HCT116 (cell line): ENCODE results near the gene SIL1. TPM values are rescaled to one million over a fixed set of nuclear protein-coding genes. Genes with fewer than 3 reads are reported as not detected.

ENCODE experiments used
- ATAC-seq: fragments of 200-7000 bp; cut with Tn5 transposase; 2 replicates; pipeline ENCODE4 v1.9.1; 2020; ENCODE audit warnings: mild to moderate bottlenecking, moderate library complexity
- BruUV-seq: library from RNA; stranded (reverse); fragments of 400-500 nt; replicated peaks from 2 replicates; lab custom pipeline; 2021; lab: Mats Ljungman, UMichigan
- CTCF ChIA-PET: fragments of 300-600 bp; sonication (Branson Sonifier 250); formaldehyde crosslinking; loops from one replicate; lab custom pipeline; 2021; ENCODE audit warnings: antibody characterized with exemption; lab: Charles Lee
- POLR2A ChIA-PET: fragments of 300-600, 350-600 bp; sonication (Branson Sonifier 250); formaldehyde crosslinking; loops from one replicate; lab custom pipeline; 2021; ENCODE audit warnings: antibody characterized with exemption; lab: Charles Lee
- RAD21 ChIA-PET, 2 experiments: fragments of 300-600 bp; sonication (Branson Sonifier 250); formaldehyde crosslinking; loops; one replicate each; lab custom pipeline; 2023; ENCODE audit warnings: low total read pairs in 2 of 2; ENCODE audit not compliant: uncharacterized antibody in 2 of 2, unreplicated experiment in 2 of 2, low non-redundant PET in 1 of 2; lab: Charles Lee
- DNase-seq: peaks from one replicate; pipeline ENCODE4 v3.0.0-alpha.2; 2010; ENCODE audit warnings: low read depth, low spot score
- H2AFZ ChIP-seq: fragments of 200-600 bp; shearing (Covaris generic), sonication (generic); 2 replicates; pipeline ENCODE4 v1.6.1; 2017; ENCODE audit warnings: low read depth, mixed run types, mixed read lengths, antibody characterized with exemption, low read length; ENCODE audit not compliant: poor library complexity, severe bottlenecking
- H3K27ac ChIP-seq: 2 replicates; pipeline ENCODE4 v1.5.1; 2012; ENCODE audit warnings: low read depth, low read length
- H3K27me3 ChIP-seq: fragments of 200-600 bp; sonication (generic); 2 replicates; pipeline ENCODE4 v1.6.1; 2016; ENCODE audit warnings: mixed run types, low read length, mixed read lengths; ENCODE audit not compliant: insufficient read depth
- H3K36me3 ChIP-seq, 2 experiments: fragments of 200-500 bp in 1 of 2; fragments of 200-600 bp in 1 of 2; sonication (Bioruptor generic) in 1 of 2; sonication (generic) in 1 of 2; 2 replicates each; pipeline versions ENCODE4 v1.5.1 to v1.6.1; 2014 to 2016; ENCODE audit warnings: low read length in 2 of 2, inconsistent platforms in 1 of 2, mixed read lengths in 1 of 2, mixed run types in 1 of 2; ENCODE audit not compliant: insufficient read depth in 2 of 2, control insufficient read depth in 1 of 2
- H3K4me1 ChIP-seq, 2 experiments: fragments of 200-600 bp in 1 of 2; sonication (generic) in 1 of 2; 2 replicates each; pipeline versions ENCODE4 v1.5.1 to v1.6.1; 2012 to 2017; ENCODE audit warnings: low read length in 2 of 2, inconsistent platforms in 1 of 2, mild to moderate bottlenecking in 1 of 2, mixed read lengths in 1 of 2, mixed run types in 1 of 2, moderate library complexity in 1 of 2; ENCODE audit not compliant: insufficient read depth in 2 of 2, control insufficient read depth in 1 of 2
- H3K4me2 ChIP-seq: fragments of 200-600 bp; sonication (generic); 2 replicates; pipeline ENCODE4 v1.6.1; 2017; ENCODE audit warnings: mixed run types, low read length, mixed read lengths
- H3K4me3 ChIP-seq, 2 experiments: fragments of 200-600 bp in 1 of 2; sonication (generic) in 1 of 2; replicated peaks in 1 of 2; 2 replicates each; pipeline ENCODE4 v1.5.1; 2011 to 2016; ENCODE audit warnings: low read length in 2 of 2, control low read depth in 1 of 2, low read depth in 1 of 2, mild to moderate bottlenecking in 1 of 2, mixed read lengths in 1 of 2, mixed run types in 1 of 2
- H3K79me2 ChIP-seq: fragments of 200-600 bp; sonication (generic); 2 replicates; pipeline ENCODE4 v1.6.1; 2017; ENCODE audit warnings: mild to moderate bottlenecking, mixed run types, low read length, moderate library complexity, mixed read lengths; ENCODE audit not compliant: insufficient read depth
- H3K9ac ChIP-seq: fragments of 200-600 bp; sonication (generic); 2 replicates; pipeline ENCODE4 v1.6.1; 2016; ENCODE audit warnings: low read length, mixed read lengths
- H3K9me2 ChIP-seq: fragments of 200-600 bp; sonication (generic), shearing (Covaris generic); 2 replicates; pipeline ENCODE4 v1.6.1; 2017; ENCODE audit warnings: mixed run types, mild to moderate bottlenecking, moderate library complexity; ENCODE audit not compliant: insufficient read depth
- H3K9me3 ChIP-seq, 2 experiments: fragments of 200-500 bp in 1 of 2; fragments of 200-600 bp in 1 of 2; sonication (Bioruptor generic) in 1 of 2; sonication (generic) in 1 of 2; 2 replicates each; pipeline ENCODE4 v1.6.1; 2014 to 2017; ENCODE audit warnings: low read length in 2 of 2, mixed read lengths in 2 of 2, inconsistent platforms in 1 of 2, low read depth in 1 of 2, mild to moderate bottlenecking in 1 of 2, mixed run types in 1 of 2, moderate library complexity in 1 of 2; ENCODE audit not compliant: control insufficient read depth in 1 of 2, insufficient read depth in 1 of 2
- H4K20me1 ChIP-seq: fragments of 200-600 bp; sonication (generic), shearing (Covaris generic); 2 replicates; pipeline ENCODE4 v1.6.1; 2017; ENCODE audit warnings: mixed run types, mild to moderate bottlenecking, moderate library complexity; ENCODE audit not compliant: insufficient read depth
- CEBPB ChIP-seq: IDR thresholded peaks from 2 replicates; pipeline ENCODE4 v1.6.1; 2012; ENCODE audit warnings: low read depth
- CTCF ChIP-seq, 3 experiments: fragments of 200-600 bp in 1 of 3; sonication (generic) in 1 of 3; IDR thresholded peaks in 2 of 3; conservative IDR thresholded peaks in 1 of 3; 2 replicates each; pipeline ENCODE4 v1.5.1; 2012 to 2017; ENCODE audit warnings: low read depth in 2 of 3, low read length in 2 of 3, antibody characterized with exemption in 1 of 3, borderline replicate concordance in 1 of 3, control low read depth in 1 of 3, mild to moderate bottlenecking in 1 of 3, mixed read lengths in 1 of 3, mixed run types in 1 of 3, moderate library complexity in 1 of 3; ENCODE audit not compliant: insufficient read depth in 1 of 3
- ELF1 ChIP-seq: IDR thresholded peaks from 2 replicates; pipeline ENCODE4 v1.6.1; 2012; ENCODE audit warnings: low read depth, borderline replicate concordance
- FOSL1 ChIP-seq: IDR thresholded peaks from 2 replicates; pipeline ENCODE4 v1.6.1; 2012; ENCODE audit warnings: low read depth
- JUND ChIP-seq: IDR thresholded peaks from 2 replicates; pipeline ENCODE4 v1.6.1; 2012
- POLR2AphosphoS5 ChIP-seq: IDR thresholded peaks from 2 replicates; pipeline ENCODE4 v1.6.1; 2011; ENCODE audit warnings: mild to moderate bottlenecking, low read depth, low read length, moderate library complexity
- RAD21 ChIP-seq: IDR thresholded peaks from 2 replicates; pipeline ENCODE4 v1.6.1; 2012; ENCODE audit warnings: low read depth, mild to moderate bottlenecking
- SIN3A ChIP-seq: IDR thresholded peaks from 2 replicates; pipeline ENCODE4 v1.6.1; 2012; ENCODE audit warnings: low read depth
- SP1 ChIP-seq: IDR thresholded peaks from 2 replicates; pipeline ENCODE4 v1.6.1; 2012; ENCODE audit warnings: low read depth
- SRF ChIP-seq: IDR thresholded peaks from 2 replicates; pipeline ENCODE4 v1.6.1; 2012; ENCODE audit warnings: low read depth
- ZNF274 ChIP-seq: fragments of 200-500 bp; sonication (Bioruptor generic); IDR thresholded peaks from 2 replicates; pipeline ENCODE4 v1.6.1; 2014; ENCODE audit warnings: mild to moderate bottlenecking, low read depth, low read length, inconsistent platforms
- intact Hi-C: fragments of 100-400 bp; cut with micrococcal nuclease; formaldehyde crosslinking; loops from 2 replicates; pipeline ENCODE4 v1.10.0; 2022
- total RNA-seq: library from RNA; stranded (reverse); gene quantifications from one replicate; pipeline ENCODE4 v1.2.1, GENCODE V29; 2021; ENCODE audit not compliant: unreplicated experiment
- TF ChIP-seq, protein P1 (sequence below): IDR thresholded peaks from 2 replicates; pipeline ENCODE4 v1.6.1; 2012; ENCODE audit warnings: low read depth
- TF ChIP-seq, protein P2 (sequence below): IDR thresholded peaks from 2 replicates; pipeline ENCODE4 v1.6.1; 2012

SIL1 gene
- total RNA-seq, 1 experiment from 2014 or later, result 34.0 TPM

- Histone ChIP-seq H3K9ac (no peak overlapping the region), H3K4me1 (no peaks in the 10 kb centered on the region), H2AFZ (no peak overlapping the region), H3K9me3 (no peaks in the 10 kb centered on the region), H3K27me3 (no peaks in the 10 kb centered on the region), H3K4me2 (no peak overlapping the region), H3K79me2 (no peaks in the 10 kb centered on the region), H4K20me1 (no peaks in the 10 kb centered on the region), H3K36me3 (no peaks in the 10 kb centered on the region), H3K4me3 (no peak overlapping the region), H3K9me2 (no peaks in the 10 kb centered on the region), H3K27ac (no peak overlapping the region)
- no TSS peak for BruUV-seq
- RAD21 ChIA-PET, result no interaction called here
- CTCF ChIA-PET, result no interaction called here
- ATAC-seq (no peak), DNase-seq (no peak)
- intact Hi-C loops, result no loop called here
- no peak for TF ChIP-seq SRF
- TF ChIP-seq FOSL1, result no peak
- TF ChIP-seq SIN3A, result no peak
- no peak for TF ChIP-seq POLR2AphosphoS5
- TF ChIP-seq JUND, result no peak
- TF ChIP-seq, protein P1, sequence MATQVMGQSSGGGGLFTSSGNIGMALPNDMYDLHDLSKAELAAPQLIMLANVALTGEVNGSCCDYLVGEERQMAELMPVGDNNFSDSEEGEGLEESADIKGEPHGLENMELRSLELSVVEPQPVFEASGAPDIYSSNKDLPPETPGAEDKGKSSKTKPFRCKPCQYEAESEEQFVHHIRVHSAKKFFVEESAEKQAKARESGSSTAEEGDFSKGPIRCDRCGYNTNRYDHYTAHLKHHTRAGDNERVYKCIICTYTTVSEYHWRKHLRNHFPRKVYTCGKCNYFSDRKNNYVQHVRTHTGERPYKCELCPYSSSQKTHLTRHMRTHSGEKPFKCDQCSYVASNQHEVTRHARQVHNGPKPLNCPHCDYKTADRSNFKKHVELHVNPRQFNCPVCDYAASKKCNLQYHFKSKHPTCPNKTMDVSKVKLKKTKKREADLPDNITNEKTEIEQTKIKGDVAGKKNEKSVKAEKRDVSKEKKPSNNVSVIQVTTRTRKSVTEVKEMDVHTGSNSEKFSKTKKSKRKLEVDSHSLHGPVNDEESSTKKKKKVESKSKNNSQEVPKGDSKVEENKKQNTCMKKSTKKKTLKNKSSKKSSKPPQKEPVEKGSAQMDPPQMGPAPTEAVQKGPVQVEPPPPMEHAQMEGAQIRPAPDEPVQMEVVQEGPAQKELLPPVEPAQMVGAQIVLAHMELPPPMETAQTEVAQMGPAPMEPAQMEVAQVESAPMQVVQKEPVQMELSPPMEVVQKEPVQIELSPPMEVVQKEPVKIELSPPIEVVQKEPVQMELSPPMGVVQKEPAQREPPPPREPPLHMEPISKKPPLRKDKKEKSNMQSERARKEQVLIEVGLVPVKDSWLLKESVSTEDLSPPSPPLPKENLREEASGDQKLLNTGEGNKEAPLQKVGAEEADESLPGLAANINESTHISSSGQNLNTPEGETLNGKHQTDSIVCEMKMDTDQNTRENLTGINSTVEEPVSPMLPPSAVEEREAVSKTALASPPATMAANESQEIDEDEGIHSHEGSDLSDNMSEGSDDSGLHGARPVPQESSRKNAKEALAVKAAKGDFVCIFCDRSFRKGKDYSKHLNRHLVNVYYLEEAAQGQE, result no peak
- no peak for TF ChIP-seq ZNF274
- TF ChIP-seq, protein P2, sequence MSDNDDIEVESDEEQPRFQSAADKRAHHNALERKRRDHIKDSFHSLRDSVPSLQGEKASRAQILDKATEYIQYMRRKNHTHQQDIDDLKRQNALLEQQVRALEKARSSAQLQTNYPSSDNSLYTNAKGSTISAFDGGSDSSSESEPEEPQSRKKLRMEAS, result no peak
- no peak for TF ChIP-seq CTCF (IDR thresholded peaks at IDR 0.05 in 2 of 3, conservative IDR thresholded peaks at IDR 0.05 in 1 of 3; ENCODE audit: borderline replicate concordance in 1 of 3, insufficient read depth in 1 of 3, low read depth in 2 of 3, low read length in 2 of 3)
- no peak for TF ChIP-seq RAD21
- no peak for TF ChIP-seq SP1
- TF ChIP-seq CEBPB, result no peak
- no peak for TF ChIP-seq ELF1
- POLR2A ChIA-PET, result no interaction called here
These were observed 30.6 kb downstream of the SIL1 start for GRCh38 chr5:139167533-139167932.
